NCI-H1930 (cell line): Measurements from ENCODE around the gene INPP5D.
"Not testable (repeated sequence)": the region's sequence is repeated elsewhere in the genome, so short reads cannot be mapped to it uniquely, and the experiment has no call there.

ENCODE experiments used
- DNase-seq, 2 experiments: peaks; one replicate each; lab custom pipeline; 2025; lab: John Stamatoyannopoulos, UW

Gene INPP5D

DNA sequence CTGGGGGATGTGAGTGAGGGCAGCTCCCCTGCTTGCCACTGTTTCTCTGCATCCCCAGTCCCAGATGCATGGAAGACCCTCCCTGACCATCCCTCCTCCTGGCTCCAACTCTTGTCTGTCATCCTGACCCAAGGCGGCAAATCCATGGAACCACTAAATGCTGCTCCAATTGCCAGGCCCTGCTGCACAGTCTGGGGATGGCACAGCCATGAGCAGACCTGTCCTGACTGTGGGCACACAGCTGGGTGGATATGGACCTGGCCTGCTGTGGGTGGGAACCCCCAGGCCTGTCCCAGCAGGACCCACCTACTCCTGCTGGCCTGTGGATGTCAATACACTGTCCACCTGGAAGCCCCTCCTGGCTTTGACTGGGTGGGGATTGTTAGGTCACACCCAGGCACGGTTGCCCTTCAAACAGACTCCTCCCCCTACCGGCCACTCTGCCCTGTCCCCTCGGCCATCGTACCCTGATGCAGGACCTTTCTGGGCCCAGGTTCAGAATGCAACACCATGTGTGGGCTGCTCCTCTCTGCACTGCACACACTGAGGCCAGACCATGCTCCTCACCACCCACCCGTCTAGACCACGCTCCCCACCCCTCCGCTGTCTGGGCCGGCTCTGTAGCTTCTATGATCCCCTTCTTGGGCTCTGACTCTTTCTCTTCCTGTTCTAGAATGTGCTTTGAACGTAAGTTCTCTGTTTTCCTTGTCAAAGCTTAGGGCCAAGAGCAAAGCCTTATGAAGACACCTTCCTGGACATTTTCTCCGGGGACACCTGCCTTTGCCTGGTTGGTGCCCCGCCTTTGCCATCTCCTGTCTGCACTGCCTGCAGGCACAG, 57.9 kb downstream of the INPP5D start:
- no peak for DNase-seq

DNA sequence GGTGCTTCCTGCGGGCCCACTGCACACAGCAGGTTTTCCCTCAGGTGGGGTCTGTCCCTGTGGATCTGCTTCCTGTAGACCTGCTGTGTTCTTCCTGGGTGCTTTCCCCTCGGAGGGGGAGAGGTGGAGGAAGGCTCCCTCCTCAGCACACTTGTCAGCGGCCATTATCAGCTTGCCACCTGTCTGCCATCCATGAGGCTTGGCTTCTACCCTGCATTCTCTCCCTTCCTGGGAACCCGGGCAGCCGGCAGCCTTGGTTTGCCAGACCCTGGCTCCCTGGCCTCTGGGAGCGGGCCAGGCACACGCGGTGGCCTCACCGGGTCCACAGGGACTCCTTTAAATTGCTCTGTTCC, 58.5 kb downstream of the INPP5D start:
- DNase-seq = no peak

DNA sequence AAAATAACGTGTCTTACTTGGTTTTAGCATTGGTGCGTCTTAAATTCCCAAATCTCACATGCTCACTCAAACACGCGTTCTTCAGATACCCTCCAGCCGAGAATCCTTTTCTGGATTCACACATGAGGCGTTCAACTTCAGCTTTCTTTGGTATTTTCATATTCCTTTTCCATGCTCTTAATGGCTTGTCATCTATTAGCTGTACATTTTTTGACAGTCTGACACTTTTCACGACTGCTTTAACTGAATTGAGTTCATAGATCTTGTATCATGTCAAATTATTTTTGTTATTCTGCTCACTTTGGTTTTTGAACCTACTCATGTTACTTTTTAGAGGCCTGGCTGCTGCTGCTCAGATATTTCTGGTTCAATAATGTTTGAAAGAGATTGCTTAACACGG, 59.0 kb downstream of the INPP5D start:
- no peak for DNase-seq

DNA sequence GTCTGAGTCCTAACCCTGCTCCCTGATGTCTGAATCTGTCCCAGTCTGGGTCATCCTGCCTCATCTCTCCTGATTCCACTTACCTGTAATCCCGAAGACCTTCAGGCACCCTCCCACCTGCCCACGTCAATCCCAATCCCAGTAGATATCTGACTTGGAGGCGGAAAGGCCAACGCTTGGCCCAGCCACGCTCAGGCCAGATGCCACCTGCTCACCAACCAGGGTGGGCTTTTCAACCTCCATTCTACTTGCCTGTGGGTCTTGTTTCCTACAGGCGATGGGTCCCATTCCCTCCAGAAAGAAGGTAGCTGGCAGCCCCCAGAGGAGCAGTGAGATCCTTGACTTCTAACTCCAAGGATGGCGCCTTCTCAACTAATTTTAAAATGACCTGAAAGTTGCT, 59.7 kb downstream of the INPP5D start:
- no peak for DNase-seq

DNA sequence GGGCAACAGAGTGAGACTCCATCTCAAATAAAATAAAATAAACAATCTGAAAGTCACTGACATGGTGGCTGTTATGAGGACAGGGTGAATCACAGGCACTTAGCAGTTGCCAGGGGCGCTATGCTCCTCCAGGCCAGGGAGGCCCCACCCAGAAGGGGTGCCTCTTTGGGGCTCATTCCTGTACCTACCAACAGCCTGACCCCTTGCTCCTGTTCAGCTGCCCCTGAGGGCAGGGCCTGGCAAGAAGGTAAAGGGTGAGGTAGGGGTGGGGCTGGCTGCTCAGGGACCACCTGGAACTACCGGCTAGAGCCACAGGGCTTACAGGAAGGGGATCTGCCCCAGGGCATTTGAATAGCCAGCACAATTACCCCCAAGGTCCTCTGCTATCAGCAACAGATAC, 60.3 kb downstream of the INPP5D start:
- no peak for DNase-seq

DNA sequence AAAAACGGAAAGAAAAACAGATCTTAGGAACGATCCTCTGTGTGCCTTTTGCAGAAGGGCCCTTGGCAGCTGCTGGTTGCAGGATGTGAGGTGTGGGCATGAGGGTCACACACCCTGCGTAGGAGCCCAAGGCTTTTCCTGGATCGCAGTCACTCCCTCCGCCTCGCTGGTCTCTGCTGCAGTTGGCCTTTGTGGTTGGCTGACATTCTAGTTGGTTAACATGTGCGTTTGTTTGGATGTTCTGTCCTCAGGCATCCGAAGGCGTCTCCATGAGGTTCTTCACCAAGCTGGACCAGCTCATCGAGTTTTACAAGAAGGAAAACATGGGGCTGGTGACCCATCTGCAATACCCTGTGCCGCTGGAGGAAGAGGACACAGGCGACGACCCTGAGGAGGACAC, 61.7 kb downstream of the INPP5D start:
- no peak for DNase-seq

DNA sequence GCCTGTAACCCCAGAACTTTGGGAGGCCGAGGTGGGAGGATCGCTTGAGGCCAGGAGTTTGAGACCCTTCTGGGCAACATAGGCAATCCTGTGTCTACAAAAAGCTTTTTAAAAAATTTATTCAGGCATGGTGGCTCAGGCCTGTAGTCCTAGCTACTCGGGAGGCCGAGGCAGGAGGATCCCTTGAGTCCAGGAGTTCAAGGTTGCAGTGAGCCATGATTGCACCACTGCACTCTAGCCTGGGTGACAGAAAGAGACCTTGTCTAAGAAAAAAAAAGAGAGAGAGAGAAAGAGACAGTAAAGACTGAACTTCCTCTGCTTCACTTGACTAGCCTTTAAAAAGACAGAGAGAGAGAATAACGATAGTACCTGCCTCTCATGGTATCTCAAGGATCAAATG, 62.4 kb downstream of the INPP5D start:
- no peak for DNase-seq

DNA sequence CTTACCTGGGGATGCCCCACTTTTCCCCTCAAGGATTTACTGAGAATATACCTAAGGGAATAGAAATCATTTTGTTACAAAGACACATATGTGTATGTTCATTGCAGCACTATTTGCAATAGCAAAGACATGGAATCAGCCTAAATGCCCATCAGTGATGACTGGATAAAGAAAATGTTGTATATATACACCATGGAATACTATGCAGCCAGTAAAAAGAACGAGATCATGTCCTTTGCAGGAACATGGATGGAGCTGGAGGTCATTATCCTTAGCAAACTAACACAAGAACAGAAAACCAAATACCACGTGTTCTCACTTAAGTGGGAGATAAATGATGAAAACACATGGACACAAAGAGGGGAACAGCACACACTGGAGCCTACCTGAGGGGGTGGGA, 63.4 kb downstream of the INPP5D start:
- DNase-seq = not testable (repeated sequence)

DNA sequence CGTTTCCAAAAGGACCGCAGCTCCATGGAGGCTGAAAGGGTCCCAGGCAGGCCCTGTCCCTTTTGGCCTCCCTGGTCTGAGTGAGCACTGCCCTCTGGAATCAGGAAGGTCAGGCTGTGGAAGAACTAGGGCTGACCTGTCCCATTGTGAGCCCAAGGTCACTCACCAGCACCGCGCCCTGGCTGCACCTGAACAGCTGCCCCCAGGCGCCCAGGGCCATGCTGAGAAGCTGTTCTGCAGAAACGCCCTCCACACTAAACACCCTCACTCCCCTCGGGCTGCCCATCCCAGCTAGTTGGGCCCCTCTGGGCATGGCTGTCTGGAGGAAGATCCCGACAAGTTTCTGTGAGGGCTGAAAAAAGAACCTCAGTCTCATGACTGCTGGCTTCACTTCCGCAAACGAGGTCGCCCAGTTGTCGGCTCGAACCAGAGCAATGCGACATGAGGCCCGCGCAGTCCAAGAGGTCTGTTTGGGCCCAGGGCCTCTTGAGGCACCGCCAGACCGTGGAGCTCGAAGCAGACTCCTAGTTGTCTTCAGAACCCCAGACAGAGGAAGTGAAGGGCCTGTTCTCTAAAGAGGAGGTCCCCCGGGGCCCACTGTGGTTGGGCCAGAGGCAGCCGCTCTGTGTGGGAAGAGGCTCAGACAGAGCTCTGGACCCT, 64.4 kb downstream of the INPP5D start:
- no peak for DNase-seq

DNA sequence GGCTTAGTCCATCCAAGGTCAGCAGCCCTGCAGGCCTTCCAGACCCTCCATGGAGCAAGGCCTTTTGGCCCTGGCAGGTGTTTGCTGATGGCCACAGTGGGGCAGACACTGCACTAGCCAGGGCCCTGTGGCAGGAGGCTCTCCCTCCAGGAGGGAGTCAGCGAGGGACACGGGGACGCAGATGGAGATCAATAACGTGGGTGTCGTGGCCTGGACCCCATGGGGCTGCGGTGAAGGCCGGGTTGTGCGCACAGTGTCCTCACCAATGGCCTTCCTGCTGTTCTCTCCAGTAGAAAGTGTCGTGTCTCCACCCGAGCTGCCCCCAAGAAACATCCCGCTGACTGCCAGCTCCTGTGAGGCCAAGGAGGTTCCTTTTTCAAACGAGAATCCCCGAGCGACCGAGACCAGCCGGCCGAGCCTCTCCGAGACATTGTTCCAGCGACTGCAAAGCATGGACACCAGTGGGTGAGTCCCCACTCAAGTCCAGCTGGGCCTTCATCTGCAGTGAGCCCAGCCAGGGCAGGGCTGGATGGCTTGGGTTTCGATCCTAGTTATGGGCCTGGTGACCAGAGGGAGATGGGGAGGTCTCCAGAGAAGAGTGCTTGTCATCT, 65.4 kb downstream of the INPP5D start:
- DNase-seq = no peak

DNA sequence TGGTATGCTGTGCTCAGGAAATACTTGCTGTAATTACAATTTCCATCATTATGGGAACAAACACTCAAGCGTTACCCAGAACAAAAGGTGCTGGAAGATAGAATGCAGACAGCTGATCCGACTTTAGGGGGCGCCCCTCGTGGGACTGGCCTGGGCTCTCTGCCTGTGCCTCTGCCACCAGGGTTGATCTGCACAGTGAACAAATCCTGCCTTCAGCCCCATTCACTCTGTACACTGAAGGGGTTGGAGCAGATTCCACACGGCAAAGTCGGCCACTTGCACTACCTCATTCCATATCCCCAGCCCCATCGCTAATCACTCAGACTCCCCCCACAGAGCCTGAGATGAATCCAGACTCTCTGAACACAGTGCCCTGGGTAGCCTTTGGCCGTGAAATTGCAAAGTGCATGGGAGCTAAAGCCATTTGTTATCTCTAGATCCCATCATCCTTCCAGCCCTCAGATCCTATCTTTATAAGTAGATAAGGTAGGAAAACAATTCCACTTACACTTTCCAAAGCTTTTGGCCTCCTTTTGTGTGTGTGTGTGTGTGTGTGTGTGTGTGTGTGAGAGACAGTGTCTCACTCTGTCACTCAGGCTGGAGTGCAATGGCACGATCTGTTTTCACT, 69.3 kb downstream of the INPP5D start:
- no peak for DNase-seq

DNA sequence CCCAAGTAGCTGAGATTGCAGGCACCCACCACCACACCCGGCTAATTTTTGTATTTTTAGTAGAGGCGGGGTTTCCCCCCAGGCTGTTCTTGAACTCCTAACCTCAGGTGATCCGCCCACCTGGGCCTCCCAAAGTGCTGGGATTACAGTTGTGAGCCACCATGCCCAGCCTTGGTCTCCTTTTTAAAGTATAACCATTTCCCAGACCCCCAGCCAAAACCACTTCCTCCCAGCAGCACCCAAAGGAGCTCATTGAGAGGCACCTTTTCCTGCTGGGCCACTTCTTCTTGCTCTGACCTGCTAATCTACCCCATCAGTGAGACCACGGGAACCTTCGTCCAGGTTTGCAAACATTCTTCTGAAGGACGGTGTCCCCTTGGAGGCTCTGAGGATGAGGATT, 69.9 kb downstream of the INPP5D start:
- DNase-seq = no peak

DNA sequence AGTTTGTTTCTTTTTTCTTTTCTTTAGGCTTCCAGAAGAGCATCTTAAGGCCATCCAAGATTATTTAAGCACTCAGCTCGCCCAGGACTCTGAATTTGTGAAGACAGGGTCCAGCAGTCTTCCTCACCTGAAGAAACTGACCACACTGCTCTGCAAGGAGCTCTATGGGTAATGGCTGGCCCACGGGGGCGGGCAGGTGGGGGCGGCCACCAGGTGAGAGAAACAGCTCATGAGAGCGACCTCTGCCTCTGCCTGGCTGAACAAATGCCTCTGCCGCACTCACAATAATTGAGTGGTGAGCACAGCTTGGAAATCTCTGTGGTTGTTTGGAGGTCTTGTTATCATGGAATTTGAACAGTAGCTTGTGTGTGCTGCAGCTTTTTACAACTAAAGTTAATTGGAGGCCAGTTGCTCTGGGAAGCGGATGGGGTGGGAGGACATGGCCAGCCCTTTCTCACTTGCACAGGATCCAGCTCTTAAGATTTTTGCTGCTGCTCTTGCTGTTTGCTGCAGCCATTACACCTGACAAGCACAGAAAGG, 70.4 kb downstream of the INPP5D start:
- DNase-seq = no peak

DNA sequence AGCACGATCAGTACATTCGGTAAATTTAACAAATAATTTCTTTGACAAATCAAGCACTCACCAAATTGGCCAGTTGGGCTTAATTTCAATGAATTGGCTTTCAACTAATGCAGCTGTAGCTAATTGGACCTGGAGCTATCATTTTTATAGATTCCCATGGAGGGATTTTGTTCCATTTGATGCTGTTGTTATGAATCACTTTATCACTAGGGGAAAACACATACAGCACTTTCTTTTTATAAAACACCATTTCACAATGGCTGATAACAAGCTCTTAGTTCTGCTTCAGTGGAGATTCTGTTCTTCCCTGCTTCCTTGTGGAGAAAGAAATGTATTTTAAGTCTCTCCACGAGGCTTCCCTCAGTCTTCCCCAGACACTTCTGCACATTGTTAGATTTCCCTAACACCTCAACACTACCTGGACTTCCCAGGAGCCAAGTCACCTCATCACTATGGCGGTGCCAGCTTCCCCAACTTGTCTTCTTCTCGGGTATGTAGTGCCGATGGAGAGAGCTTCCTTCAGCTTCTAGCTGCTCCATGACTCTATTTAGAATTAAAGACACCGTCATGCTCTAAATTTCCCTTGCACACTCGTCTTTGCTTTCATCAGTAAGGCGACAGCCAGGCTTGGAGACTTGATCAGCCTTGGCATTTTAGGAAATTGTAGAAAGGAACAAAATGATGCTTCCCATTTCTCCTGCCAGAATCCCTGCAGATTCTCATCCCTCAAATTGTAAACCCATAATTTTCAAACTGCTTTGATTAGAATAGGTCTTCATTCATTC, 72.0 kb downstream of the INPP5D start:
- DNase-seq = no peak

DNA sequence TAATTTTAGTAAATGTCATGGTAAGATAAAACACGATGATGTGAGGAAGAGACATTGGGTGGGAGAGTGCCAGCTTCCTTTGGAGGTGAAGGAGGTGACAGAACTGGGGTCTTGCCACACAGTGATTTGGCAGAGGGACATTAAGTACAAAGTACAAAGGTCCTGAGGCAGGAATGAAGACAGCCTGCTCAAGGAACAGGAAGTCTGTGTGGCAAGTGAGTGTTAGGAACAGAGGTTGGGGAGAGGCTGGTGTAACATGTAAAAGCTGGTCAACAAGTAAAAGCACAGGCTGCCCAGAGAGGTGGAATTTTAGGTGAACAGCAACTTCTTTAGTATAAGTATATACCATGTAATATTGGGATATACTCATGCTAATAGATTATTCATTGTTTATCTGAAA, 73.1 kb downstream of the INPP5D start:
- no peak for DNase-seq

DNA sequence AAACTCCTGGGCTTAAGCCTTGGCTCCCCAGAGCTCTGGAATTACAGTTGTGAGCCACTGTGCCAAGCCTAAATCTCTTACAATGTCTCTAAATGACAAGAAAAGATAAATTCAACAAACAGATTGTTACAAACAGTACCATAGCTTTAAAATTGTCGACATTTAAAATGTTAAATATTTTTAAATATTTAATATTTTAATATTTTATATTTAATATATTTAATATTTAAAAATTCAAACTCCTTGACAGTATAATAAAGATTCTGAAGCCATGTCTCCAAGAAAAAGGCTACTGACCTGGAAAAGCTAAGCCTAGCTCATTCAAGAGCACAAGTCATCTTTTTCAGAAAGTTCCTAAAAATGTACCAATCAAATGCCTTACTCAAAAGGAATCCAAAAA, 75.3 kb downstream of the INPP5D start:
- DNase-seq = no peak

DNA sequence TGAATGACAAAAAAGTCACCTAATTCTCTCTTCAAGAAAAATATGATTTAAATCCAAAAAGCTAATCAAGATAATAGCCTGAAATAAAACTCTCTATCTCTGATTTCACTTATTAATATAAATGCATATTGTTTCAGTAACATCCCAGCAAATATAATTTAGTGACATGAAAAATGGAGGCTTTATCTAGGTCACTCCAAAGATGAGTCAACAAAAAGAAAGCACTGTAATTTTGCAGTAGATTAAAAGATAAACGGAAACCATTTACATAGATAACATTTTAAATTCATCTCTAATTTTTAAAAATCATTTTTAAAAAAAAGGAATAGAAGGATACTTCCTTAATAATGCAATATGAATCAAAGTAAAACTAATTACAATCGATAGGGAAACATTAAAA, 76.9 kb downstream of the INPP5D start:
- no peak for DNase-seq

DNA sequence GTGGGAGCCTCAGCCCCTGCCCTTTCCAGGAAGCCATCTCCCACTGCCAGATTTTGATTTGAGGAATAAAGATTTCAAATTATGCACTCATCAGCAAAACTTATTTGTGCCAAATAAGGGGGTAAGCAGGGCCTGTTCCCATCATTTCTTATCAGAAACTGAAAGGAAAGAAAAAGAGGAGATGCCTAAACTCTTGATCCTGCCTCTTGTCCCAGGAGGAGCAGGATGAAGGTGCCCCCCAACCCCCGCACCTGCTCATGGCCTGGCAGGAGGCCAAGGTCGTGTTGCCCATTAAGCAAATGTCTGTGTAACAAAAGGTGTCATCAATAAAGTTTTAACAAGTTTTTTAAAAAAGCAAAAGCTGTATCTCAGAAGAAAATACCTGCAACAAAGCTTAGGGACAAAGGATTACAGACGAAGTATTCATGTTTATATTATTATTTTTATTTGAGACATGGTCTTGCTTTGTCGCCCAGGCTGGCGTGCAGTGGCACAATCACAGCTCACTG, 80.0 kb downstream of the INPP5D start:
- no peak for DNase-seq

DNA sequence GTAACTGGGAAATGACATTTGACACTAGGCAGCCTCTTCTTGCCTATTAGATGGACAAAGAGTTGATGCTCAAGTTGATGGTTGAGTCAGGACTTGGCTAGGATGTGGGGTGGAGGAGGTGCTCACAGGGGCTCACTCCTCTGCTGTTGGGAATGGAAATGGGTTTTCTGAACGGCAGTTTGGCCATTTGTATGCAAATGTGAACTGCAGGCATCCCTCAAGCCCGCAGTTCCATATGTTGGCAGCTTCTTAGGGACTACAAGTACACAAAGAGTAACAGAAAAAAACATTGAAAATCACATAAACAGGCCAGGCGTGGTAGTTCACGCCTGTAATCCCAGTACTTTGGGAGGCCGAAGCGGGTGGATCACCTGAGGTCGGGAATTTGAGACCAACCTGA, 80.8 kb downstream of the INPP5D start:
- DNase-seq = no peak

DNA sequence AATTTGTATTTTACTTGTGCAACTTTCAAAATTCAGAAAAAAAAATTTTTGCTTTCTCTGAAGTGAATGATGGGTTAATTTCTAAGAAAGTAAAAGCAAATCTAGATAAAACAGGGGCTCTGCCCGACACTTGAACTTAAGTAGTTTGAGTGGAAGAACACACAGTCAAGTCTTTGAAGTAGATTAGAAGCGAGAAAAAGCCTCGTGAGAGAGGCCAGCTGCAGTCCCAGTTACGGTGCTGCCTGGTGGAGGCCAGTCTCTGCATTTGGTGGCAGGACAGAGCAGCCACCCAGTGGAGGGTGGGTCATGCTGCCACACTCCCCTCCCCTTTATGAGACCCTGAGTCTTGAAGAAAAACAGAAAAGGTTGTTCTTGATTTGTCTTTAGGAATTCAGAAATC, 81.8 kb downstream of the INPP5D start:
- no peak for DNase-seq

DNA sequence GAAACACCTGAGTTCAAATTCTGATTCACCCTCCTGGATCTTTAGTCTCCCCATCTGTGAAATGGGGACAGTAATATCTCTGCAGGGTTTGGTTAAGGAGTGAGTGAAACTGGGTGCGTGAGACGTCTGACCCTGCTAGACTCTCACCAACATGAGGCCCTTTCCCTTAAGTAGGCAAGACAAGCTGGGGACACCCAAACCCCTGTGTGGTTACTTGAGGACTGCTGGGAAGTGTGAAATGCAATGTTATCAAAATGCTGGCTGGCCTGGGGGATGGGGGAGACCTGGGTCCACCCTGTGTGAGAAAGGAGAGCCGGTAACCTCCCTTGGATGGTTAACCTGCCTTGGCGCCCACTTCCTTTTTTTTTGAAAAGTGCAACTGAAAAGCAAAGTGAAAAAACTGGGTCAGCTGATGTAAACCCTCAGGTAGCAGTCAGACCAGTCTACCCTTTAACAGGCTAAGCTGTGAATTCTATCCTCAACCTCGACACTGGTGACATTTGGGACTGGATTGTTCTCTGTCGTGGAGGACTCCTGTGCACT, 82.3 kb downstream of the INPP5D start:
- DNase-seq = no peak
